OCI-LY1 (cell line): ENCODE results near the gene KCNJ3.

Experiments used
- H2AFZ ChIP-seq: fragments of 200-600 bp; sonication (generic), shearing (Covaris generic); 2 replicates; pipeline ENCODE4 v1.6.0; 2014; ENCODE audit warnings: antibody characterized with exemption, mild to moderate bottlenecking, low read length
- H3F3A ChIP-seq: fragments of 200-600 bp; sonication (generic), shearing (Covaris generic); 2 replicates; pipeline ENCODE4 v1.6.0; 2014; ENCODE audit warnings: mild to moderate bottlenecking, antibody characterized with exemption, low read length, moderate library complexity; ENCODE audit not compliant: insufficient read depth
- H3K27ac ChIP-seq: fragments of 200-600 bp; sonication (generic); 2 replicates; pipeline ENCODE4 v1.5.1; 2014; ENCODE audit warnings: low read length, mixed run types, mild to moderate bottlenecking, low read depth; ENCODE audit not compliant: poor library complexity, severe bottlenecking
- H3K27me3 ChIP-seq: fragments of 200-600 bp; sonication (generic); 2 replicates; pipeline ENCODE4 v1.6.0; 2014; ENCODE audit warnings: antibody characterized with exemption, mild to moderate bottlenecking, low read length, moderate library complexity; ENCODE audit not compliant: insufficient read depth
- H3K36me3 ChIP-seq: fragments of 200-600 bp; sonication (generic); 2 replicates; pipeline ENCODE4 v1.6.1; 2014; ENCODE audit warnings: mild to moderate bottlenecking, antibody characterized with exemption, low read length, moderate library complexity, mixed read lengths; ENCODE audit not compliant: insufficient read depth
- H3K4me1 ChIP-seq: fragments of 200-600 bp; sonication (generic); 2 replicates; pipeline ENCODE4 v1.5.1; 2014; ENCODE audit warnings: mild to moderate bottlenecking, low read length, moderate library complexity; ENCODE audit not compliant: insufficient read depth, severe bottlenecking
- H3K4me2 ChIP-seq: fragments of 200-600 bp; sonication (generic), shearing (Covaris generic); 2 replicates; pipeline ENCODE4 v1.6.1; 2014; ENCODE audit warnings: low read length
- H3K4me3 ChIP-seq: fragments of 200-600 bp; sonication (generic); 2 replicates; pipeline ENCODE4 v1.5.1; 2014; ENCODE audit warnings: low read length, low read depth, mild to moderate bottlenecking, mixed read lengths; ENCODE audit not compliant: poor library complexity, severe bottlenecking
- H3K79me2 ChIP-seq: fragments of 200-600 bp; shearing (Covaris generic); 2 replicates; pipeline ENCODE4 v1.6.1; 2016; ENCODE audit warnings: mixed run types, low read length, mixed read lengths; ENCODE audit not compliant: insufficient read depth
- H3K9ac ChIP-seq: fragments of 200-600 bp; sonication (generic), shearing (Covaris generic); 2 replicates; pipeline ENCODE4 v1.6.1; 2014; ENCODE audit warnings: mild to moderate bottlenecking, low read length, mixed read lengths
- H3K9me2 ChIP-seq: fragments of 200-600 bp; sonication (generic), shearing (Covaris generic); 2 replicates; pipeline ENCODE4 v1.6.1; 2014; ENCODE audit warnings: low read depth, mild to moderate bottlenecking, low read length, mixed read lengths
- H3K9me3 ChIP-seq: fragments of 200-600 bp; shearing (Covaris generic); 2 replicates; pipeline ENCODE4 v1.6.1; 2014; ENCODE audit warnings: low read length, mixed read lengths
- H4K20me1 ChIP-seq: fragments of 200-600 bp; sonication (generic), shearing (Covaris generic); 2 replicates; pipeline ENCODE4 v1.6.0; 2016; ENCODE audit warnings: mild to moderate bottlenecking, low read length; ENCODE audit not compliant: insufficient read depth
- CTCF ChIP-seq: fragments of 200-600 bp; sonication (generic), shearing (Covaris generic); IDR thresholded peaks from 2 replicates; pipeline ENCODE4 v1.5.1; 2017; ENCODE audit warnings: mild to moderate bottlenecking, antibody characterized with exemption, low read length, moderate library complexity, mixed read lengths
- EZH2 ChIP-seq: fragments of 200-600 bp; sonication (generic), shearing (Covaris generic); IDR thresholded peaks from 2 replicates; pipeline ENCODE4 v1.8.0; 2017; ENCODE audit warnings: borderline replicate concordance, mixed run types, mild to moderate bottlenecking, antibody characterized with exemption, low read length, moderate library complexity, mixed read lengths

KCNJ3 gene

GRCh38 chr2:154825358-154825757, 126.9 kb downstream of the KCNJ3 start:
- Histone ChIP-seq H3K9me2 (no peaks in the 10 kb centered on the region), H3K27ac (no peak overlapping the region), H3K4me3 (no peak overlapping the region), H3K4me2 (no peak overlapping the region), H3K9ac (no peak overlapping the region), H4K20me1 (no peaks in the 10 kb centered on the region), H2AFZ (no peak overlapping the region), H3K9me3 (no peaks in the 10 kb centered on the region), H3F3A (no peaks in the 10 kb centered on the region), H3K4me1 (peaks cover 11% of the 10 kb centered on the region), H3K27me3 (no peaks in the 10 kb centered on the region), H3K36me3 (no peaks in the 10 kb centered on the region), H3K79me2 (no peaks in the 10 kb centered on the region)
- no peak for TF ChIP-seq CTCF

GRCh38 chr2:154826827-154827226, 128.3 kb downstream of the KCNJ3 start:
- Histone ChIP-seq H3K79me2 (no peaks in the 10 kb centered on the region), H4K20me1 (no peaks in the 10 kb centered on the region), H3K4me3 (no peak overlapping the region), H3K27me3 (no peaks in the 10 kb centered on the region), H3K9me3 (no peaks in the 10 kb centered on the region), H2AFZ (0 out of 2 replicates have a peak overlapping the region, but pooled peaks have one; percentile 64), H3F3A (no peaks in the 10 kb centered on the region), H3K9ac (no peak overlapping the region), H3K4me1 (peaks cover 11% of the 10 kb centered on the region), H3K36me3 (no peaks in the 10 kb centered on the region), H3K27ac (no peak overlapping the region), H3K9me2 (no peaks in the 10 kb centered on the region), H3K4me2 (peak overlapping the region; percentile 33)
- TF ChIP-seq CTCF (no peak), EZH2 (no peak)

- Histone ChIP-seq H3K27me3 (no peaks in the 10 kb centered on the region), H3K79me2 (no peaks in the 10 kb centered on the region), H4K20me1 (no peaks in the 10 kb centered on the region), H3K27ac (no peak overlapping the region), H3K9ac (no peak overlapping the region), H3K4me3 (no peak overlapping the region), H3K9me3 (no peaks in the 10 kb centered on the region), H3K9me2 (no peaks in the 10 kb centered on the region), H3K4me1 (peaks cover 11% of the 10 kb centered on the region), H3K4me2 (no peak overlapping the region), H2AFZ (0 out of 2 replicates have a peak overlapping the region, but pooled peaks have one; percentile 72), H3K36me3 (no peaks in the 10 kb centered on the region), H3F3A (no peaks in the 10 kb centered on the region)
- no peak for TF ChIP-seq EZH2
- no peak for TF ChIP-seq CTCF
Observed at GRCh38 chr2:154827286-154827685, 128.8 kb downstream of the KCNJ3 start.
